ENCODE measurements around the gene CXCL12.
A peak's percentile ranks its signal among the peaks of the same experiment; 100 is the strongest.

CXCL12 gene

GRCh38 chr10:44385026-44385695 lies at the start of gene CXCL12:
Gene CXCL12, minus strand, starts transcription at chr10:44385097. Its CDS starts 92 bp downstream, at chr10:44385005.
- DNase-seq (ENCODE audit: low read depth): no peak

DNA sequence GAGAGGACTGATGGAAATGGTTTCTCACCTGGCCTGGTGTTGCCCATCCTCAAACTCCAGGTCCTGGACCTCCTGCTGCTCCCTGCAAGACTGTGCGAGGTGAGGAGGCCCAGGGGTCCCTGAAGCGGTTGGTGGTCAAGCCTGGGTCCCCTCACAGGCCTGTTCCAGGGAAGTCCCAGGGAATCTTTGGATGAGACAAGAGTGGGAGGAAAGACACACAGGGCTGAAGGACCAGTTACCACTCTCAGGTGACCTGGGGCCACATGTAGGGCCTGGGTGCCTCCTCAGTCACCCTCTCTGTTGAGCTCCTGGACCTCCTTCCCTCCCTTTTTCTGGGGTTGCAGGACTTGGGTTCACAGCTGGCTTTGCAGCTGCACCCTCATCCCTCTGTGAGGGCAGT lies 42.6 kb upstream of the CXCL12 start:
- no peak for DNase-seq (ENCODE audit: low read depth)

DNA sequence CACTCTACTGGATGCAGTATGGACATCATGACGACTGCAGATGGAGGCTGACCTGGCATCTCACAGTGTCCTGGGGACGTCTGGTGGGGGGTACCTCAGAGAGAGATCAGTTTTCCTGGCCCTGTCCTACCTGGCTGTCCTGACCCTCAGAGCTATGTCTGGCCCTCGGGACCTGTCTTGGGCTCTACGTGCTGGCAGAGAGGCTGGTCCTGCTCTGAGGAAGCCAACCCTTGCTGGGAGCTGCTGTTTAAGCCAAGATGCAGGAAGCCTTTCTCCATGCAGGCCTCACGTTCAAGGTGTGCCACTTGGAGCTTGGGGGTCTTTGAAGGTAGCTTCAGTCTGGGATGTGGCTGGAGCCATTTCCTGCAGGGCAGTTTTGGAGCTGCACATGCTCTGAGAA lies 42.1 kb upstream of the CXCL12 start:
- DNase-seq (ENCODE audit: low read depth): no peak

DNA sequence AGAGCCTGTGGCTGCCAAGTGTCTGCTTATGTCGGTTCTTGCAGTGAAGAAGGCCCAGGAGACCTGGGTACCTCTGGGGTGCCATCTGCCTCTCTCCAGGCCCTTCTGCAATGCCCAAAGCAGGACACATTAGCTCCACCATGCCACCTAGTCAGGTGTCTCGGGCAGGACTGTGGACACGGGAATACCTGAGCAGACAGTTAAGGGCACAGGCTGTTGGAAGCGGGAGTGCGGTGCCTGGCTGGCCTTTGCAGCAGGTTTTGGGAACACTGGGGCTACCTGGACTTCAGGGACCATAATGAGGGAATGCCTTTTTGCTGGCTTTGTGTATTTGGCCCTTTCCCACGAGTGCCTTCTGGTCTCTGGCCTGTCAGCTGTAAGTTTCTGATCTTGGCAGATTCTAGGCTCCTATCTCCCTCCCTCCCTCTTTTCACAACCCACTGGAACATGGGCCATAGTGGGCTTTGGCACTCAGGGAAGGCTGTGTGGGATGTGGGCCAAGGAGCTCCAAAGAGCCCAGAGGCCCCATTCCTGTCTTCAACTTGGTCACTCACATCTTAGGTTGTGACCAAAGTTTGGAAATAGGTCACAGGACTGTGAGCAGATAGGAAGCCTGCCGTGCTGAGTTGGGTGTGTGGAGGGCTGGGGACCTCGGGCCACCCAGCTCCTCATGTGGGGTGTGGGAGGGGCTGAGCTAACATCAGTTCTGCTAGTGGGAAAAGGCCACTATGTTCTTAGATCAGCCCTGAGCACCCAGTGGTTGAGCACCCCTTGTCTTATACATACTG lies 41.5 kb upstream of the CXCL12 start:
- no peak for DNase-seq (ENCODE audit: low read depth)

DNA sequence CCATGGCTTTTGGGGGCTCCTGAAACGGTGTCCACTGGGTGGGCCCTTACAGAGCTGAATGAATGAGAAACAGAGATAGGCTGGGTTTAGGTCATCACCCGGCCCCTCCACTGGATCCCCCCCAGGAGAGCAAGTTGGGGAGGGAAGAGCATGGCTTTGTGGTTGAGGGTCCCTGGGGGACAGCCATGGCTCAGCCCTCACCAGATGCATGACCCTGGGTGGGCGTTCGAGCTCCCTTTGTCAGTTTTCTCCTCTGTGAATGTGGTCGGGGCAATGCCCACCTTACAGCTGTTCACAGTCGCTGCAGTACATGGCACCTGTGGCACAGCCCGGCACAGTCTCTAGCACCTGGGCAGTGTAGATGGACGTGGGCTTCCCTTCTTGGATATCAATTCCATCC lies 40.6 kb upstream of the CXCL12 start:
- DNase-seq (ENCODE audit: low read depth): no peak

DNA sequence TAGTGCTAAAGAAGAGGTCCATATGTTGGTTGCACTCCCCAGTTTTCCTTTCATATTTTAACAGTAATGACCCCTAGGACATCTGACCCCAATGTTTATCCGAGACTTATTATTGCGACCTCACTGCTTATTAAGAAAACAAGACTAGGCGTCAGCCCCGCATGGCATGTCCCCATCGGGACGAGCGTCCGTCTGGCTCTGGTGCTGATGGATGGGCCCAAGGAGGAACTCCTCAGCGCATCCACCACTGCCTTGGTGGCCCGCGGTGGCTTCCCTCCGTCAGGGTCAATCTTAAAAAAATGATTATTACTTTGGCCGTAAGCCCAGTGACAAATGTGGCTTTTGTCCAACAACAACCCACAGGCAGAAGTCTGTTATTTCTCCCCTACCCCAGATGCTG lies 40.1 kb upstream of the CXCL12 start:
- no peak for DNase-seq (ENCODE audit: low read depth)

DNA sequence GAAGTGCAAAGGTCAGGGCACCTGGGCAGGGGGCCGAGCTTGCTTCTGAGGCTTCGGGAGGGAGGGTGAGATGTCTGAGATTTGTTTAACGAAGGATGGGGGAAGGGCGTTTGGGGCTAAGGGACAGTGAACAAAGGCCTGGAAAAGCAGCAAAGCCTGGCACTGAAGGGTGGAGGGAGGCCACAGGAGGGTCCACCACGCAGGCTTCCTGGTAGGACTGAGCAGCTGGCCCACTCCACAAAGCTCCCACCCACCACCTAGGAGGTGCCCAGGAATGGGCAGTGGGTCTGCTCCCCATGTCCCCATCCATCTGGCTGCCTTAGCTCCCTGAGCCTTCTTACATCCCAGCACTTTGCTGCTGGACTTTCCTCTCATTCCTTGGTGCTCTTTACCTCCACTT lies 39.4 kb upstream of the CXCL12 start:
- no peak for DNase-seq (ENCODE audit: low read depth)

DNA sequence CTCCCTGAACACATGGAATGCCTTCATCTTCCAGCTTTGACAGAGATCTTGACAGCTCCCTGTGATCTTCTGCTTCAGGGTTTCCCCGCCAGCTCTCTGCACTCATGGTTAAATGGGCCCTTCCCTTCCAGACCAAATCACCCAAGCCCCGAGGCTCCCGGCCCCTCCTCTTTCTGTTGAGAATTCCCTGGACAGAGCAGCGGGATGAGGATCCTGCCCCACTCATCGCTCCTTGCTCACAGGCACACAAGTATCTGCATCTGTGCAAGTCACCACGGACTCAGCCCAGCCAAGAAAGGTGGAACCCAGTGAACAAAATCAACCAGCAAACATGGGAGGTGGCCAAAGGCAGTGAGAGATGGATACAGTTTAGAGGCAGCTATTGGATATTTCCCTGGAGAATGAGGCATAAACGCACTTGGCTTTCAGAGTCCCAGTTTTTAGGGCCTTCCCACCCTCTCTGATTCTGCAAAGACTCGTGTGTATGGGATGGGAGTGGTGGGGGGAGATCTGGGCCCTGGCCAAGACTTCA lies 37.7 kb upstream of the CXCL12 start:
- DNase-seq (ENCODE audit: low read depth): no peak

- DNase-seq (ENCODE audit: low read depth): no peak
Measured at GRCh38 chr10:44422153-44422552, 37.3 kb upstream of the CXCL12 start.

GRCh38 chr10:44419790-44420549 lies 35.1 kb upstream of the CXCL12 start:
- no peak for DNase-seq (ENCODE audit: low read depth)

- DNase-seq (ENCODE audit: low read depth): no peak
Measured at GRCh38 chr10:44418637-44419036, 33.7 kb upstream of the CXCL12 start.

DNA sequence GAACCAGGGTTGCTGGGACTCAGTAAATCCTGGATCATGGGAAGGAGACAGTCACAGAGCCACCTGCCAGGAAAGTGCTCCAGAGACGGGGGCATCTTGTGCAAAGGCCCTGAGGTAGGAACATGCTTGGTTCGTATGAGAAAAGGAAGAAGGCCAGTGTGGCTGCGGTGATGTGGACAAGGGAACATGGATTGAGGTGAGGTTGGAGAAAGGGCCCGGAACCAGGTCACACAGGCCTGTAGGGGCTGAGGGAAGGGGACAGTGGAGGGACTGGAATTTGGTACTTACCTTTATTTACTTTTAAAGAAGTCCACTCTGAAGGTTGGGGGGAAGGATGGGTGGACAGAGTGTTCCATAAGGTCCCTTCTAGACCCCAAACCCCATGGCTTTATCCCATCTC lies 32.9 kb upstream of the CXCL12 start:
- DNase-seq (ENCODE audit: low read depth): no peak

- no peak for DNase-seq (ENCODE audit: low read depth)
Measured at GRCh38 chr10:44416936-44417335, 32.0 kb upstream of the CXCL12 start.

GRCh38 chr10:44416021-44416771 lies 31.3 kb upstream of the CXCL12 start:
- DNase-seq (ENCODE audit: low read depth): no peak

GRCh38 chr10:44415121-44415520 lies 30.2 kb upstream of the CXCL12 start:
- DNase-seq (ENCODE audit: low read depth): peak; percentile 80

DNA sequence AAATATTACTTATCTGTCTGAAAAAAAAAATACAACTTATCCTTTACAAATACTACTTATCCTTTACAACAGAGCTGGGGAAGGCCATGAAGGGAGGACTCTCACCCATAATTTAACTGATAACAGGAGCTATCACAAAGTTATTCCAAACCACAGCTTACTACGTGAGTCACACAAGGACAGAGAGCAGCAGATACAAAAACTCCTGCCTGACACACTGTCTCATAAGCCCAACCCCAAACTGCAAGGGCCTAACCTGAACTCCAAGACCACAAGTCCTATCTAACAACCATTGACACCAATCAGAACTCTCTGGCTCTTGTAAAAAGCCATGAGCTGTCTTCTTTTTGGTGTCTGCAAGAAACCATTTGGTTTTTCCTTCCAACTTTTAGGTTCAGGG lies 28.5 kb upstream of the CXCL12 start:
- peak; percentile 33 for DNase-seq (ENCODE audit: low read depth)

GRCh38 chr10:44411251-44411650 lies 26.4 kb upstream of the CXCL12 start:
- DNase-seq (ENCODE audit: low read depth): no peak

GRCh38 chr10:44404741-44405437 lies 20.0 kb upstream of the CXCL12 start:
- no peak for DNase-seq (ENCODE audit: low read depth)

- no peak for DNase-seq (ENCODE audit: low read depth)
Measured at GRCh38 chr10:44402465-44403195, 17.7 kb upstream of the CXCL12 start.

DNA sequence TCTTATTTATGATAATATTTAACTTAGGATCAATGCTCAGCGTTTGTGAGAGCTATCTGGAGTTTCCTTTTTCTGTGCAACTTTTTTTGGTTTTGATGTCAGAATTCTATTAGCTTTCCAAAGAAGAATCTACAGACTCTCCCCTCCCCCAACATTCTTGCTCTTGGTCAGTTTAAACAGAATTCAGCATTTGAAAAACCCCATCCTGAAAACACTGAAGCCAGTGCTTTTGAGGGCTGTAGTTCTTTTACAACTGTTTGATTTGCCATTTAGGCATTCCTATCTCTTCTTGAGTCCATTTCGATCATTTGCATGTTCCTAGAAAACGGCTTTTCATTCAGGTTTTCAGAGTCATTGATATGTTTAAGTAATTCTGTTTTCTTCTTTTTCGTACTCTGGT lies 15.6 kb upstream of the CXCL12 start:
- DNase-seq (ENCODE audit: low read depth): no peak
